WERI-Rb-1 (cell line): ENCODE measurements around the gene WFS1.
A peak's percentile ranks its signal among the peaks of the same experiment; 100 is the strongest.

Source experiments
- DNase-seq: peaks from one replicate; pipeline ENCODE4 v3.0.0-alpha.2; 2020
- H3K27ac ChIP-seq: fragments of 250-450 bp; sonication (Bioruptor Pico); 2 replicates; pipeline ENCODE4 v1.5.1; 2020; ENCODE audit warnings: mild to moderate bottlenecking, moderate library complexity
- H3K27me3 ChIP-seq: fragments of 250-450 bp; sonication (Bioruptor Pico); 2 replicates; pipeline ENCODE4 v1.5.1; 2021; ENCODE audit warnings: mild to moderate bottlenecking, low read depth, moderate library complexity; ENCODE audit not compliant: insufficient read depth, severe bottlenecking
- H3K36me3 ChIP-seq: fragments of 250-450 bp; sonication (Bioruptor Pico); 2 replicates; pipeline ENCODE4 v1.5.1; 2020; ENCODE audit warnings: mild to moderate bottlenecking, moderate library complexity
- H3K4me3 ChIP-seq: 2 replicates; pipeline ENCODE4 v1.5.1; 2011; ENCODE audit warnings: low read depth, mild to moderate bottlenecking, control low read depth, low read length
- H3K9me3 ChIP-seq: fragments of 250-450 bp; sonication (Bioruptor Pico); 2 replicates; pipeline ENCODE4 v1.5.1; 2021; ENCODE audit warnings: mild to moderate bottlenecking, moderate library complexity; ENCODE audit not compliant: severe bottlenecking
- CTCF ChIP-seq: IDR thresholded peaks from 2 replicates; pipeline ENCODE4 v1.5.1; 2011; ENCODE audit warnings: low read depth, mild to moderate bottlenecking, control low read depth, inconsistent platforms, low read length

The WFS1 gene

DNA sequence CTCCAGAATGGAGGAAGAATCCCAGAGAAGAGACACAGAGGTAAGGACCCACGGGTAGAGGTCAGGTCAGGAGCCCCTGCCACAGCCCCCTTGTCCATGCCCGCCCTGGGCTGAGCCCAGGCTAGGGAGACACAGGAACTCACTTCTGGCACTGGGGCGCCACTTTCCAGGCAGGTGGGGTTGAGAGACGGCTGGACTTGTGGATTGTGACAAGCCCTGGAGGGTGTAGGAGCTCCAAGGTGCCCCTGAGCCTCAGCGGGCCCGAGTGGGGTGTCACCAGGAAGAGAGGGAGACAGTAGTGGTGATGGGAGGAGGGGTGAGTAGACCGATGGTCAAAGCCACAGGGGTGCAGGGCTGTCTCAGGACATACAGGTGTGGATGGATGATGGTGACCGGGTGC, 58.9 kb downstream of the WFS1 start:
- Histone ChIP-seq H3K9me3 (peaks cover 3% of the 10 kb centered on the region), H3K36me3 (peaks cover 7% of the 10 kb centered on the region), H3K27me3 (no peaks in the 10 kb centered on the region), H3K27ac (no peak overlapping the region), H3K4me3 (no peak overlapping the region)
- no peak for DNase-seq
- TF ChIP-seq CTCF = no peak

GRCh38 chr4:6329478-6330383, 60.1 kb downstream of the WFS1 start:
- TF ChIP-seq CTCF = no peak
- no peak for DNase-seq
- peaks cover 7% of the 10 kb centered on the region for H3K36me3 ChIP-seq
- no peaks in the 10 kb centered on the region for H3K27me3 ChIP-seq
- peaks cover 3% of the 10 kb centered on the region for H3K9me3 ChIP-seq
- peak overlapping the region; percentile 9; the same call in 1 of the 2 replicates for H3K27ac ChIP-seq
- H3K4me3 ChIP-seq = no peak overlapping the region

DNA sequence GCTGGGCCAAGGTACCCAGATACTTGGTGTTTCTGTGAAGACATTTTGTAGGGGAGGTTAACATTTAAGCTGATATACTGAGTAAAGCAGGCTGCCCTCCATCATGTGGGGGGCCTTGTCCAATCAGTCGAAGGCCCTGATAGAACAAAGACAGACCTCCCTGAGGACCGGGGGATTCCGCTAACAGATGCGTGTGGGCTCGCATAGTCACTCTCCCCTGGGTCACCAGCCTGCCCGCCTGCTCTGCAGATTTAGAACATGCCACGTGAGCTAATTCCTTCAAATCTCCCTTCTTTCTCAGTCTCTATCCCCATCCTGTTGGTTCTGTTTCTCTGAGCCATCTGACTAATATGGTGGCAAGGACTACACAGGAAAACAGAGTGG, 60.7 kb downstream of the WFS1 start:
- DNase-seq = peak; percentile 72
- Histone ChIP-seq H3K27ac (peak overlapping the region; percentile 56), H3K4me3 (no peak overlapping the region), H3K36me3 (peaks cover 7% of the 10 kb centered on the region), H3K9me3 (peaks cover 3% of the 10 kb centered on the region), H3K27me3 (no peaks in the 10 kb centered on the region)
- TF ChIP-seq CTCF = no peak

DNA sequence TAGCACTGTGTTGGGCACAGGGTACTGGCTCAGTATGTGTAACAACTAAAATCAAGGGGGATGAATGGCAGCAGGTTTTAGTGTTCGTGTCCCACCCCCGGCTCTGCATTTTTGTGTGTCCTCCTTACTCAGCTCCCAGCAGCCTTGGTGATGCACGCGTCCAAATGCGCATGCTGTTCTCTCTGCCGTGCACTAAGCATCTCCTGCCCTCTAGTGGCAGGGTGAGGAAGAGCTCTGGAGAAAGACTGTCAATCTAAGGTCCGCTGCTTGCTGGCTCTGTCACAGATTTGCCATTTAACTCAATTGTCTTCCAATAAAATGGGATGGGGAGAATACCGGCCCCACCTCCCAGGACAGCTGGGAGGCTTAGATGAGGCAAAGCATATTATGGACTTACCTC, 61.4 kb downstream of the WFS1 start:
- Histone ChIP-seq H3K36me3 (peaks cover 7% of the 10 kb centered on the region), H3K4me3 (no peak overlapping the region), H3K9me3 (peaks cover 3% of the 10 kb centered on the region), H3K27me3 (no peaks in the 10 kb centered on the region), H3K27ac (peak overlapping the region; percentile 56)
- TF ChIP-seq CTCF = peak; percentile 91
- DNase-seq = peak; percentile 60

- no peak for DNase-seq
- peaks cover 3% of the 10 kb centered on the region for H3K9me3 ChIP-seq
- no peak overlapping the region for H3K4me3 ChIP-seq
- no peak for TF ChIP-seq CTCF
- no peaks in the 10 kb centered on the region for H3K27me3 ChIP-seq
- no peak overlapping the region for H3K27ac ChIP-seq
- H3K36me3 ChIP-seq = peaks cover 7% of the 10 kb centered on the region
Measured at GRCh38 chr4:6331468-6331867, 61.8 kb downstream of the WFS1 start.
